Renal cortex interstitium (tissue), 15 donors: ENCODE results near the gene CELA3A. TPM values are rescaled to one million over a fixed set of nuclear protein-coding genes. Genes with fewer than 3 reads are reported as not detected.
"Not testable (repeated sequence)": the region's sequence is repeated elsewhere in the genome, so short reads cannot be mapped to it uniquely, and the experiment has no call there.

Experiments
- DNase-seq, 11 donors: peaks; one replicate each; pipeline ENCODE4 v3.0.0-alpha.2; 2013; ENCODE audit warnings: low read depth in 9 of 11, low spot score in 4 of 11; ENCODE audit errors: extremely low read depth in 1 of 11
- long read RNA-seq, 16 experiments: transcript quantifications; one replicate each; lab custom pipeline, GENCODE V29; 2026
- polyA plus RNA-seq, 3 donors: library from polyadenylated mRNA; unstranded; fragments of 120-200 nt; gene quantifications; one replicate each; pipeline ENCODE4 v1.2.1, GENCODE V29; 2013; ENCODE audit not compliant: insufficient read length in 3 of 3

The CELA3A gene
- polyA plus RNA-seq, result not detected
- long read RNA-seq, donor 1, result 0 reads
- long read RNA-seq, donor 2, result 0 reads
- long read RNA-seq, donor 3, result 0 reads
- long read RNA-seq, donor 4, result 0 reads
- long read RNA-seq, donor 5, result 0 reads
- long read RNA-seq, donor 6, result 0 reads
- long read RNA-seq, donor 7, result 0 reads
- long read RNA-seq, donor 8, result 0 reads
- long read RNA-seq, donor 9, result 0 reads
- long read RNA-seq, donor 10, result 0 reads
- long read RNA-seq, donor 11, result 0 reads
- long read RNA-seq, donor 12, result 0 reads
- long read RNA-seq, donor 13, result 0 reads
- long read RNA-seq, donor 14, partial matches to known transcripts, result 0 of 1 reads
- long read RNA-seq, donor 14, other reads (novel, unspliced or antisense), result 0 of 1 reads
- long read RNA-seq, donor 15, result 0 reads
- long read RNA-seq, donor 16, result 0 reads

DNA sequence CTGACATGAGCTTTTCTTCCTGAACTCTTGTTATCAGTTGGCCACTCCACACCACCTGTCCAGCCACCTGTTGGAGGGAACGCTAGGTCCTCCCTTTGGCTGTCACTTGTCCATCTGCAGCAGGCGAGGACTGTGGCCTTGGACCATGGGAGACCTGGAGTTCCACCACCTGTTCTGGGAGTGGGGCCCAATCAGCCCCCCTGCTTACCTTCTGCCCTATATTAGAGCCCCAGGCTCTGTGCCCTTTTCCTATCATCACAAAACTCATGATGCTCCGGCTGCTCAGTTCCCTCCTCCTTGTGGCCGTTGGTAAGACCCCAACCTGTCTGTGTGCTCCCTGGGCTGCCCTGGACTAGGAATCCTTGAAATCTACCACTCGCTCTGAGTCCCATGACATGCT is at the start of gene CELA3A:
Gene CELA3A (plus strand): TSS at position 249 of the 400 bp plus-strand sequence. CDS start 18 bp downstream, at position 267.
- DNase-seq, result no peak

GRCh38 chr1:21952786-21953520 is 48.5 kb upstream of the CELA3A start:
- no peak for DNase-seq

DNA sequence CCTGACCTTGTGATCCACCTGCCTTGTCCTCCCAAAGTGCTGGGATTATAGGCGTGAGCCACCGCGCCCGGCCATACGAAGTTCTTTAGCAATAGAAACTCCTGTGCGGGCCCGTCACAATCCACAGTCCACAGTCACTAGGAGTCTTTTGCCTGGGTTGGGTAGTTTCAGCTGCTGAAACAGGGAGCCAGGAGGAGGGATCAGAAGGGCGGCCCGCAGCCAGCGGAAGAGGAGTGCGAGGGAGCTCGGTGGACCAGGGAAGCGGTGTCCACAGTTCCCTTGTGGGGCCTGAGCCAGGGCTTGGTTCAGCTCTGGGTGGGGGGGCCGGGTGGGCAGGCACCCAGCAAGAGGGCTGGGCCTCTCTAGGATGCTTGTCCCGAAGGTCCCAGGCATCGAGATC is 46.4 kb upstream of the CELA3A start:
- DNase-seq, result no peak

GRCh38 chr1:21955501-21956281 is 45.8 kb upstream of the CELA3A start:
- no peak for DNase-seq

DNA sequence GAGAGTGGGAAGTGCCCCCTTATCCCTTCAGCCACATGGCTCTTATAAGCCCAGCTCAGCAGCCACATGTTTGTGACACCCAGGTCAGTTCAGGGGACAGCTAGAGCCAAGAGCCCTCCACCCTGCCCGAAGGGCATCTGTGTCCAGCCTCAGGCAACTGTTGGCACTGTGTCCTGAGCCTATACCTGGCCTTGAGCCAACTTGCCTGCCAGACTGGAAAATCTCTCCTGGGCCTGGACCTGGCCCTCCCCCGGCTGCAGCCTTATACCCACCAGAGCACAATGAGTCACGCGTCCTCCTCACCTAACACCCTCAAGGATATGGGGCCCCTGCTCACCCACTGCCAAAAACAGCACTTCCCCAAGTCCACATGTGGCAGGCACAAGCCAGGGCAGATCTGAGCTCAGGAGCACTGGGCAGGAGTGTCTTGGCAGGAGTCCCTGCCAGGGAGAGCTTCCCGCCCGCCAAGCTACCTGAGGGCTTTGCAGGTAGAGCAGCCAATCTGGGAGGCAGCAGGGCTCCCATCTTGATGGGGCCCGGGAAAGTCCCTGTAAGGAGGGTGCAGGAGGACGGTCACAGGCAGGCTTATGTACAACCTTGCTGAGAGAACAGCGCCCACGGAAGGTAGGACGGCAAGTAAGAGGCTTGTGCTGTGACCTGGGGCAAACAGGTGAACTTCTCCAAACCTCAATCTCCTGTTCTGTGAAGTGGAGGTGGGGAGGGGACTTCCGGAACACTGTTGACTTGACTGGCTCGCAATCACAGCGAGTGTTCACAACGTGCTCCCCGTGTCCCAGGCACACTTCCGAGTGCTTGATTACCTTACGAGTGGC is 44.5 kb upstream of the CELA3A start:
- peak in 1 of 11 donors; percentile 55 for DNase-seq

DNA sequence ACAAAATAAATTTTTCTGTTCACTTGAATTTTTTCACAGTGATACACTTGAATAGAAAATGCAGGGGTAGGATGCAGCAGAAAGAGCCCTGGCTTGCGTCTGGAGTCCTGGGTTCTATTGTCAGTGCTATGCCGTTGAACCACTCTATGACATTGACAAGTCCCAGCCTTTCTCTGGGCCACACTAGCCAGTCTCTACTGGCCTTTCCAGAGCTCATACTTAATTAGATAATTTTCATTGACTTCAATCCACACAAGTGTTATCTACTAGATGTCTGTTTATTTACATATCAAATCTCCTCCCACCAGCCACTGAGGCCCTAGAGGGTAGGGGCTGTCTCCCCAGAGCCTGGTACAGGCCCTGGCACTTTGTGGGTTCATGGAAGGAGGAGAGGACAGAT is 40.1 kb upstream of the CELA3A start:
- no peak for DNase-seq

GRCh38 chr1:21961799-21962198 is 39.7 kb upstream of the CELA3A start:
- DNase-seq, result no peak

GRCh38 chr1:21963477-21964217 is 37.8 kb upstream of the CELA3A start:
- peak in 8 of 11 donors; percentile 43 to 79 (median 56) for DNase-seq

DNA sequence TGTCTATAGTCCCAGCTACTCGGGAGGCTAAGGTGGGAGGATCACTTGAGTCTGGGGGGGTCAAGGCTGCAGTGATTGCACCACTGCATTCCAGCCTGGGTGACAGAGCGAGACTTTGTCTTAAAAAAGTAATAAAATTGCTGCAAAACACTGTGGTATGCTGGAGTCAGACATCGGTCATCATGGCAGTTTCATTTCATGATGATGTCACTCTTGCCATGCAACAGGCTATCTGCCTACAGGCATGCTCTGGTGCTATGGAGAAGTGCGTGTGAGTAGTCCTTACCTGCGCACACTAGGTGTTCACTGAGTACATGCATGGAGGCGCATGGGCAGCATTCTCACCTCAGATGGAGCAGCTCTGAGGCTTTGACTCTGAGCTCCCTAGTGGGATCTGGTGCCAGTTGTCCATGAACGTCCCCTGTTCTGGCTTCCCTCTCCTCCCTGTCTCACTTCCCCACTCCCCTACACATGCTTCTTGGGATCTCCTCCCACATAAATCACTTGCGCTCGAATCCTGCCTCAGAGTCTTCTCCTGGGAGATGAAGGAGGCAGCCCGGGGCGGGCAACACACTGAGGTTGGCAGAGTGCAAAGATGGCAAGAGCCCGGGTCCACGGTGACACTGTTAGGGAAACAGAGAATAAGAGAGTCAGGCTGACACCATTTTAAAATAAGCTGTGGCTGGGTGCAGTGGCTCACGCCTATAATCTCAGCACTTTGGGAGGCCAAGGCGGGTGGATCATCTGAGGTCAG is 35.0 kb upstream of the CELA3A start:
- no peak for DNase-seq

DNA sequence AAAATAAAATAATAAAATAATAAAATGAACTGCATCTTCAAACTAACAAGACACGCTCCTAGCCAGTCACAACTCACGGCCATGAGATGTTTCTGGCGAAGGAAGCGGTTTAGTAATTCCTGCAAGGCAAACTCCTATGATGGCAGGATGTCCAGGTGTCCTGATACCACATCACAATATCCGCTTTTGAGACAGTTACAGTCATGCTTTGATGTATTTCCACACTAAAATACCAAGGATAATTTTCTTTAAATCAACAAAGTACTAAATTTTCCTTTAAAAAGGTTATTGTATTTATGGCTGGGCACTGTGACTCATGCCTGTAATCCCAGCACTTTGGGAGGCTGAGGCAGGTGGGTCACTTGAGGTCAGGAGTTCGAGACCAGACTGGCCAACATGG is 34.2 kb upstream of the CELA3A start:
- DNase-seq, result not testable (repeated sequence)

DNA sequence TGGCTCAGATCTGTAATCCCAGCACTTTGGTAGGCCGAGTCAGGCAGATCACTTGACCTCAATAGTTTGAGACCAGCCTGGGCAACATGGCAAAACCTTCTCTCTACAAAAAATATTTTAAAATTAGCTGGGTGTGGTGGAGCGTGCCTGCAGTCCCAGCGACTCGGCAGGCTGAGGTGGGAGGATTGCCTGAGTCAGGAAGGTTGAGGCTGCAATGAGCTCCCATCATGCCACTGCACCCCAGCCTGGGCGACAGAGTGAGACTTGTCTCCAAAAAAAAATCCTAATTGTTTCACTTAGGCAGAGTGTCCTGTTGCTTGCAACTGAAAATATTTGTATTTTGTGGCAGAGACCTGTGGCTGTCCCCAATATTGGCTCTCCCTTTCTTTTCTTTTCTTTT is 32.4 kb upstream of the CELA3A start:
- DNase-seq, result not testable (repeated sequence)

DNA sequence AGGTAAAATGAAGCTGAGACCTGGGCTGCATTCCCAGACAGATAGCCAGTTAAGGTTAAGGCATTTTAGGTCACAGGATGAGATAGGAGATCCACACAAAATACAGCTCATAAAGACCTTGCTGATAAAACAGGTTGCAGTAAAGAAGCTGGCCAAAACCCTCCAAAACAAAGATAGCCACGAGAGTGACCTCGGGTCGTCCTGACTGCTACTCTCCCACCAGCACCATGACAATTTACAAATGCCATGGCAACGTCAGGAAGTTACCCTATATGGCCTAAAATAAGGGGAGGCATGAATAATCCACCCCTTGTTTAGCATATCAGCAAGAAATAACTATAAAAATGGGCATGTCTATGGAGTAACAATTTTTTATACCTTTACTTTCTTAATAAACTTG is 30.9 kb upstream of the CELA3A start:
- not testable (repeated sequence) for DNase-seq

- not testable (repeated sequence) for DNase-seq
Measured at GRCh38 chr1:21972973-21973441, 28.4 kb upstream of the CELA3A start.

DNA sequence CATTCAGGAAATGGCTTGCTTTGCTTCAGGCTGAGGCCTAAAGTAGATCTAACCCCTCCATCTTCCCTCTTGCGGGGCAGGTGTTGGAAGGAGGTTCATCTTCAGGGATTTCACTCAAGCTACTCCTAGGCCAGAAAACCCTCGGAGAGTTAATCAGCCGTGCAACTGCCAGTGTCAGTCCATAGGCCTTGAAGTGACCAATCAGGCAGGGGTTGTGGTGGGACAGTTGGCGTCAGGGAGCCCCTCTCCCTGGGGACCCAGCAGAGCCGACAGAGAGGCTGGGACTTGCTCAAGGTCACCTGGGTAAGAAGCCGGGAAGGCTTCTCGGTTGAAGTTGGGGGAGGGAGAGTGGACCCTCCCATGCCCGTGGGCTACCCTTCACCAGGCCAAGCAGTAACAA is 27.5 kb upstream of the CELA3A start:
- not testable (repeated sequence) for DNase-seq

DNA sequence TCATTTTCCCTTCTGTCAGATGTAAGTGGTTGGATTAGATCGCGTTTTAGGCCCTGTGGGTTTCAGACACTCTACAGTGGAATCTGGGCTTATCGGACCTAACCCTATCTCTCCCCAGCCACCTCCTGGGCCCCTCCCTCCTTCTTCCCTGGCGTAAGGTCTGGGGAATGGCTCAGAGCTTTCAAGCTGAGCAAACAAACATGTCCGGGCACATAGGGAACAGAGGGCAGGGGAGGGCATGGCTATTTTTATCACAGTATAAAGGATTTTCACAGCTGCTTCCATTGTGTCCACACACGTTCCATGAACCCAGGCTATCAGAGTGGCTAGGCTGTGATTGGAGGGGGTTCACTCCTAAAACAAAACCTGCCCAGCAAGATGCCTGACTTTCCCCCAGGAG is 26.8 kb upstream of the CELA3A start:
- not testable (repeated sequence) for DNase-seq

DNA sequence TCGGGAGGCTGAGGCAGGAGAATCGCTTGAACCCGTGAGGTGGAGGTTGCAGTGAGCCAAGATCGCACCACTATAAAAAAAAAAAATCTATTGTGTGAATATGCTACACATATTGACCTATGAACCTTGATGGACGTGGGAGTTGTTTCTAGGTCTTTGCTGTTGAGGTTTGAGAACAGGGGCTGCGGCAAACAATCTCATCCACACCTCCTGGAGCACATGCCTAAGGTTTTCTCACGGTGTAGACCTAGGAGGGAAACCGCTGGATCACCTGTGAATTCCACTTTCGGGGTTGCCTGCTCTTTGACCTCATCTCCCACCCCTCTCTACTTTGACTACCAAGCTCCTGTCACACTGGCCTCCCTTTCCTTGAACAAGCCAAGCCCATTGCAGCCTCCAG is 26.2 kb upstream of the CELA3A start:
- not testable (repeated sequence) for DNase-seq

DNA sequence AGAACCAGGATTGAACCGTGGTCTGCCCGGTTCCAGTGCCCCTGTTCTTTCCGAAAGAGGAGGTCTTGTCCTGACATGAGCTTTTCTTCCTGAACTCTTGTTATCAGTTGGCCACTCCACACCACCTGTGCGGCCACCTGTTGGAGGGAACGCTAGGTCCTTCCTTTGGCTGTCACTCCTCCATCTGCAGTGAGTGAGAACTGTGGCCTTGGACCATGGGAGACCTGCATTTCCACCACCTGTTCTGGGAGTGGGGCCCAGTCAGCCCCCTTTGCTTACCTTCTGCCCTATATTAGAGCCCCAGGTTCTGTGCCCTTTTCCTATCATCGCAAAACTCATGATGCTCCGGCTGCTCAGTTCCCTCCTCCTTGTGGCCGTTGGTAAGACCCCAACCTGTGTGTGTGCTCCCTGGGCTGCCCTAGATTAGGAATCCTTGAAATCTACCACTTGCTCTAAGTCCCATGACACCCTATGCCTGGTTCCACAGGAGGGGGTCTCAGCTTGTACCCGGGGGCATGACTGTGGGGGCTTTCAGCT is 24.7 kb upstream of the CELA3A start, which contains the start of gene CELA3B:
Gene CELA3B (plus strand): TSS at position 320 of the 537 bp plus-strand sequence. CDS start 18 bp downstream, at position 338.
- not testable (repeated sequence) for DNase-seq
